Adrenal gland (tissue), 5 donors: Measurements from ENCODE around the gene C1orf105.

Experiments
- CTCF ChIP-seq, 6 experiments: fragments of 450-650 bp in 4 of 6; fragments of 200-600 bp in 2 of 6; sonication (generic) in 1 of 6; IDR thresholded peaks; 1 replicate in 5 of 6; 2 replicates in 1 of 6; pipeline versions ENCODE4 v1.5.1 to v1.8.0; 2016 to 2021; ENCODE audit warnings: antibody characterized with exemption in 6 of 6, mild to moderate bottlenecking in 2 of 6, moderate library complexity in 1 of 6
- POLR2A ChIP-seq, 2 donors: fragments of 450-650 bp; IDR thresholded peaks; one replicate each; pipeline ENCODE4 v1.6.1; 2017; ENCODE audit warnings: antibody characterized with exemption in 2 of 2, mild to moderate bottlenecking in 2 of 2, moderate library complexity in 1 of 2
- donor health status: DM: no; HTN: no; CAD: no.

DNA sequence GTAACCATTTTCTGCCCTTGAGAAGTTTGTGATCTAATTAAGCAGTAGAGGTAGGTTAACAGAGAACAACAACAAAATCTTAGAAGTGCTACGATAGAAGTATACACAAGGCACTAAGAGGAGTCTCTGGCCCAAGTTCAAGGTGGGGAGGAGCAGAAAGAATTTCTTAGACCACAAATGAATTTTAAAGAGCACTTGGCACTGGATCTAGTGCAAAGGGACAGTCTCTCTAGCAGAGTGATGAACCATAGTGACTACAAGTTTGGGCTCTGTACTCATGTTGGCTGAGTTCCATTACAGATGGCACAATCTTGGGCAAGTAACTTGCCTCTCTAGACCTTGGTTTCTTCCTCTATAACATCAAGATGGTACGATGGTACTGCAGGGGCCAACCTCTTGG is 56.7 kb downstream of the C1orf105 start:
- no peak for TF ChIP-seq CTCF (IDR thresholded peaks at IDR 0.05)
- no peak for TF ChIP-seq POLR2A (IDR thresholded peaks at IDR 0.05)
